GM19452 (cell line): Measurements from ENCODE around the gene MOB1A.

Experiments used
- ATAC-seq: cut with Tn5 transposase; IDR thresholded peaks from one replicate; pipeline ENCODE4 v1.9.1; 2021; ENCODE audit not compliant: unreplicated experiment

MOB1A gene

GRCh38 chr2:74107071-74107470, 71.6 kb downstream of the MOB1A start:
- ATAC-seq = no peak

- no peak for ATAC-seq
These were observed 73.3 kb downstream of the MOB1A start for GRCh38 chr2:74105413-74105812.

- no peak for ATAC-seq
These were observed 73.8 kb downstream of the MOB1A start for GRCh38 chr2:74104839-74105238.

- no peak for ATAC-seq
These were observed 74.9 kb downstream of the MOB1A start for GRCh38 chr2:74103763-74104162.
